ENCODE results near the gene FANCD2.
"Not testable (repeated sequence)": the region's sequence is repeated elsewhere in the genome, so short reads cannot be mapped to it uniquely, and the experiment has no call there.

GRCh38 chr3:10018806-10019205, 7.4 kb upstream of the FANCD2 start:
- TF ChIP-seq CTCF, POLR2A (IDR thresholded peaks at IDR 0.05): not testable (repeated sequence)

Data from heart left ventricle (tissue), 13 donors.